ENCODE results near the gene RAPGEFL1.

DNA sequence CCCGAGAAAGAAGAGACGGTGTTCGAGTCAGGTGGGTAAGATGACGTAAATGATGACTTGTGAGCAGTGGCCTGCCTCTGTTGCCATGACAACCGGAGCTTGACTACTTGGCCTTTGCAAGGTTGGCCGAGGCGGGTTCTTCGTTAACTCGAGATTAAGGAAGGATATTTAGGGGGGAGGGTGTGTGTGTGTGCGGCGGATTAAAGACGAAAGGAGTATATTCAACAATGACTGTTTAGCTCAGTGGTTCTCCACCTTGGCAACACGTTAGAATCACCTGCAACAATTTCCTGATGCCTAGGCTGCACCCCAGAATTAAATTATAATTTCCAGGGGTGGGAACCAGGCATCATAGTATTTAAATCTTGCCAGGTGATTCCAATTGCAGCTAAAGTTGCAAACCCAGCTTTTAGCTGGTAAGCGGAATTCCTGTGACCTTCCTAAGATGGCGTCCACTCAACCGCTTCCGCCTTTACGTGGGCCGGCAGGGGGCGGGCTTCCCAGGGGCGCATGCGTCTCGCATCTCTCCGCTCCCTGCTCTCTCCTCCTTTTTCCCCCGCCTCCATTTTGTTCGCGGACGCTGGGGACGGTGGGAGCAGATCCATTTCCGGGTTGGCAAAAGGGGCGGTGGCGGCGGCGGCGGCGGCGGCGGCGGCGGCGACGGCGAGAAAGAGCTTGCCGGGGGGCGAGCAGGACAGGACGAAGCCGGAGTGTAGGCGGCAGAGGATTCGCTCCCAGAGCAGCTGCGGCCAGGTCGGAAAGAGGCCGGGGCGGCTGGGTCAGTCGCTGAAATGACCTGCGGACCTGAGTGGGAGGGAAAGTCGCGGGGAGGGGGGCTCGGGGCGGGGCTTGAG lies 41.7 kb downstream of the RAPGEFL1 start, which contains the start of gene WIPF2:
- TF ChIP-seq CTCF (IDR thresholded peaks at IDR 0.05), result peak; percentile 75 to 83 (median 82)
- no peak for TF ChIP-seq POLR2A (IDR thresholded peaks at IDR 0.05)
